GM18508 (cell line): ENCODE data around the gene SERAC1.
"Not testable (repeated sequence)": the region's sequence is repeated elsewhere in the genome, so short reads cannot be mapped to it uniquely, and the experiment has no call there.

Experiments
- ATAC-seq: cut with Tn5 transposase; IDR thresholded peaks from one replicate; pipeline ENCODE4 v1.9.1; 2021; ENCODE audit warnings: moderate number of reproducible peaks; ENCODE audit not compliant: insufficient read depth, unreplicated experiment

SERAC1 gene

GRCh38 chr6:158168040-158168289 is at the start of gene SERAC1:
Gene SERAC1 (minus strand): TSS chr6:158168262. CDS start chr6:158158363, 9,899 bp downstream.
- no peak for ATAC-seq

- peak; percentile 83 for ATAC-seq
Measured at GRCh38 chr6:158213925-158214674, 46.0 kb upstream of the SERAC1 start.

- ATAC-seq = no peak
Measured at GRCh38 chr6:158211273-158212055, 43.4 kb upstream of the SERAC1 start.

- not testable (repeated sequence) for ATAC-seq
Measured at GRCh38 chr6:158209582-158210333, 41.7 kb upstream of the SERAC1 start.

GRCh38 chr6:158208226-158209030 is 40.4 kb upstream of the SERAC1 start:
- ATAC-seq = not testable (repeated sequence)

- ATAC-seq = peak; percentile 90
Measured at GRCh38 chr6:158207422-158207788, 39.3 kb upstream of the SERAC1 start.

- no peak for ATAC-seq
Measured at GRCh38 chr6:158206740-158207421, 38.8 kb upstream of the SERAC1 start.

GRCh38 chr6:158205169-158205944 is 37.3 kb upstream of the SERAC1 start:
- ATAC-seq = no peak

- ATAC-seq = no peak
Measured at GRCh38 chr6:158198461-158198860, 30.4 kb upstream of the SERAC1 start.

GRCh38 chr6:158194487-158195280 is 26.6 kb upstream of the SERAC1 start:
- ATAC-seq = no peak

- ATAC-seq = no peak
Measured at GRCh38 chr6:158191761-158192160, 23.7 kb upstream of the SERAC1 start.

GRCh38 chr6:158191032-158191431 is 23.0 kb upstream of the SERAC1 start:
- ATAC-seq = no peak

GRCh38 chr6:158188591-158188990 is 20.5 kb upstream of the SERAC1 start:
- ATAC-seq = no peak

GRCh38 chr6:158185729-158186456 is 17.8 kb upstream of the SERAC1 start:
- no peak for ATAC-seq

- no peak for ATAC-seq
Measured at GRCh38 chr6:158184608-158185007, 16.5 kb upstream of the SERAC1 start.

- not testable (repeated sequence) for ATAC-seq
Measured at GRCh38 chr6:158183174-158183972, 15.3 kb upstream of the SERAC1 start.

GRCh38 chr6:158177712-158178111 is 9.7 kb upstream of the SERAC1 start:
- ATAC-seq = not testable (repeated sequence)
